HepG2 (cell line): ENCODE data around the gene ALPK3.

Experiments
- GABPB1 ChIP-seq: IDR thresholded peaks from 2 replicates; pipeline ENCODE4 v1.6.1; 2016; ENCODE audit warnings: mild to moderate bottlenecking, missing genetic modification reagents, moderate library complexity, missing compliant biosample characterization
- SMAD1 ChIP-seq: sonication (generic); formaldehyde crosslinking; IDR thresholded peaks from 2 replicates; pipeline ENCODE4 v1.4.0; 2020; ENCODE audit warnings: missing genetic modification reagents, low read depth, mild to moderate bottlenecking, borderline replicate concordance
- ZNF589 ChIP-seq: sonication (generic); formaldehyde crosslinking; conservative IDR thresholded peaks from 2 replicates; pipeline ENCODE4 v1.8.0; 2022; ENCODE audit warnings: mild to moderate bottlenecking, moderate library complexity, missing genetic modification reagents
- ZNF609 ChIP-seq: sonication (generic); formaldehyde crosslinking; IDR thresholded peaks from 2 replicates; pipeline ENCODE4 v1.4.0; 2020; ENCODE audit warnings: mild to moderate bottlenecking, missing genetic modification reagents, borderline replicate concordance
- ZNF782 ChIP-seq: sonication (generic); formaldehyde crosslinking; IDR thresholded peaks from 2 replicates; pipeline ENCODE4 v1.4.0; 2020; ENCODE audit warnings: missing genetic modification reagents, mild to moderate bottlenecking, borderline replicate concordance

- no peak for TF ChIP-seq ZNF589 (CRISPR knock-in tag)
- no peak for TF ChIP-seq ZNF782 (CRISPR knock-in tag)
- TF ChIP-seq GABPB1 = no peak
- TF ChIP-seq SMAD1 (CRISPR knock-in tag) = no peak
- no peak for TF ChIP-seq ZNF609
Measured at GRCh38 chr15:84852212-84852611, 35.1 kb downstream of the ALPK3 start.
